Brain microvascular endothelial cell (primary cell): Measurements from ENCODE around the gene ADAMTS17.

Experiments
- DNase-seq: peaks from one replicate; pipeline ENCODE4 v3.0.0-alpha.2; 2020
- H3K27ac ChIP-seq: fragments of 250-450 bp; sonication (Bioruptor Pico); 2 replicates; pipeline ENCODE4 v1.5.1; 2020; ENCODE audit warnings: mild to moderate bottlenecking, moderate library complexity
- H3K27me3 ChIP-seq: fragments of 250-450 bp; sonication (Bioruptor Pico); replicated peaks from 2 replicates; pipeline ENCODE4 v1.5.1; 2020; ENCODE audit warnings: mild to moderate bottlenecking
- H3K36me3 ChIP-seq: fragments of 250-450 bp; sonication (Bioruptor Pico); replicated peaks from 2 replicates; pipeline ENCODE4 v1.5.1; 2020; ENCODE audit warnings: mild to moderate bottlenecking
- H3K4me3 ChIP-seq: 2 replicates; pipeline ENCODE4 v1.5.1; 2011; ENCODE audit warnings: low read depth, mild to moderate bottlenecking, control low read depth, low read length, moderate library complexity
- in situ Hi-C: cut with HindIII; loops from 2 replicates; pipeline ENCODE4 v1.10.0; 2017; ENCODE audit warnings: low sequenced_read_pairs, low pct_ligation_motif_present
- TF ChIP-seq, protein P1 (sequence below): IDR thresholded peaks from 2 replicates; pipeline ENCODE4 v1.5.1; 2011; ENCODE audit warnings: low read depth, mild to moderate bottlenecking, moderate library complexity, low read length, control low read depth, inconsistent platforms; ENCODE audit errors: missing control alignments

ADAMTS17 gene

DNA sequence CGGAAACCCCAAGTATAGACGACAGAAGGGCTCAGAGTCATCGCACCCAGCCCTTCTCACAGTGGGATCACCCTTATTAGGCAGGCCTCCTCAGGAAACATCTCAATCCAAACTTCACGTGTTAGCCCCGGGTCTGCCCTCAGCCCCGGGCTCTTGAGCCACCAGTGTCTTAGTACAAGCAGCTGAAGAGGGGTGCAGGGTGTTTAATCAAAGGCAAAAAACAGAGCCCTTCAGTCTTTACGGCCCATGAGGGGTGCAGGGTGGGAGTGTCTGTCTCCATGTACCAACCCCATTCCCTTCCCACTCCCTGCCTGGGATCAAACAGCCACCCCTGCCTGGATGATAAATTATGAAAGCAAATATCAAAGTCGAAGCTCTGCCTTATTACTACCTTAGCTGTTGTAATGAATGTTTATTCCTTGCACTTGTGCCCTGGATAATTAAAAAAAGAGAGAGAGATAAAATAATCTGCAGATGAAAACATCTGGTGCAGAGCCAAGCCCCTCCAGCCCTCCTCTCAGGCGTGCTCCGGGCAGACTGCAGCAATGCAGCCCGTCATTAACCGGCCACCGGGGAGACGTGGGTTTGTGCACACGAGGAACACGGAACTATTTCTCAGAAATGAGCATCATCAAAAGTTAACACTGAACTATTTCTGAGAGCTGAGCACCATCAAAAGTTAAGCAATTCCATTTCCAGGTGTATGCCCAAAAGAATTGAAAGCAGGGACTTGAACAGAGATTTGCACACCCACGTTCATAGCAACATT is 64.5 kb downstream of the ADAMTS17 start:
- no peaks in the 10 kb centered on the region for H3K36me3 ChIP-seq
- H3K27me3 ChIP-seq, result no peaks in the 10 kb centered on the region
- in situ Hi-C loops, result no loop called here
- H3K4me3 ChIP-seq, result no peak overlapping the region
- no peak overlapping the region for H3K27ac ChIP-seq
- DNase-seq, result no peak
- TF ChIP-seq, protein P1, sequence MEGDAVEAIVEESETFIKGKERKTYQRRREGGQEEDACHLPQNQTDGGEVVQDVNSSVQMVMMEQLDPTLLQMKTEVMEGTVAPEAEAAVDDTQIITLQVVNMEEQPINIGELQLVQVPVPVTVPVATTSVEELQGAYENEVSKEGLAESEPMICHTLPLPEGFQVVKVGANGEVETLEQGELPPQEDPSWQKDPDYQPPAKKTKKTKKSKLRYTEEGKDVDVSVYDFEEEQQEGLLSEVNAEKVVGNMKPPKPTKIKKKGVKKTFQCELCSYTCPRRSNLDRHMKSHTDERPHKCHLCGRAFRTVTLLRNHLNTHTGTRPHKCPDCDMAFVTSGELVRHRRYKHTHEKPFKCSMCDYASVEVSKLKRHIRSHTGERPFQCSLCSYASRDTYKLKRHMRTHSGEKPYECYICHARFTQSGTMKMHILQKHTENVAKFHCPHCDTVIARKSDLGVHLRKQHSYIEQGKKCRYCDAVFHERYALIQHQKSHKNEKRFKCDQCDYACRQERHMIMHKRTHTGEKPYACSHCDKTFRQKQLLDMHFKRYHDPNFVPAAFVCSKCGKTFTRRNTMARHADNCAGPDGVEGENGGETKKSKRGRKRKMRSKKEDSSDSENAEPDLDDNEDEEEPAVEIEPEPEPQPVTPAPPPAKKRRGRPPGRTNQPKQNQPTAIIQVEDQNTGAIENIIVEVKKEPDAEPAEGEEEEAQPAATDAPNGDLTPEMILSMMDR, result no peak

DNA sequence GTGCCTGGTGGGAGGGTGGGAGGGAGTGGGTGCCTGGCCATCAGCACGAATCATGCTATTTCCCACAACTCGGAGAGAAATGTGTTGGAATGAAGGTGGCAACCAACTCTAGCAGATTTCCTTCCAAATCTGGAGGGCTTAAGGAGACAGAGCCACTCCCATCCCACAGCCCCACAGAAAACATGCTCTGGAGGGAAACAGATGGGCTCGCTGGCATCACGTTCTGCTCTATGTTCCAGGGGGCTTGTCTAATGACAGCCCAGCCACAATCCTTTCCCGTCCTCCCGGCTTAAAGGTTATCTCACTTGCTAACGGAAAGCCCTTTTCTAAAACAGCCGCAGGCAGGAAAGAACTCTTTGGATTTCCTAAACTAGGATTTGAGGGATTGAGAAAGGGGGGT is 65.3 kb downstream of the ADAMTS17 start:
- no peak overlapping the region for H3K27ac ChIP-seq
- TF ChIP-seq, protein P1, result no peak
- no peak overlapping the region for H3K4me3 ChIP-seq
- in situ Hi-C loops, result no loop called here
- H3K36me3 ChIP-seq, result no peaks in the 10 kb centered on the region
- no peaks in the 10 kb centered on the region for H3K27me3 ChIP-seq
- DNase-seq, result no peak

DNA sequence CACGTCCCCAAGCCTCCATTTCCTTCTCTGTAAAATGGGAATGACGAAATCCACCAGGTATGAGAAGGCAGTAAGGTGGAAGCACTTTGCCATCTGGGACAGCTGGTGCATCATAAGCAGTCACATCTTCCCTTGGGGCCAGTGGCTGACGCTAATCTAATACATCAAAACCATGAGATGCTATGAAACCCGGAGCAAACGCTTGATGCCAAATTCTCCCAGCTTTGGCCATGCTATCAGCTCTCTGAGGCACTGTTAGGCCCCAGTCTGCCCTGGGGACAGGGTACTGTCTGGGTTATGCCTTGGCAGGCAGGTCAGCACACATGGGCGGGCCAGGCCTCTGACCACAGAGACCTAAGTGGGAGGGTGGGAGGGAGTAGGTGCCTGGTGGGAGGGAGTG is 66.1 kb downstream of the ADAMTS17 start:
- no peaks in the 10 kb centered on the region for H3K36me3 ChIP-seq
- in situ Hi-C loops, result no loop called here
- DNase-seq, result no peak
- TF ChIP-seq, protein P1, result no peak
- H3K27me3 ChIP-seq, result no peaks in the 10 kb centered on the region
- H3K27ac ChIP-seq, result no peak overlapping the region
- H3K4me3 ChIP-seq, result no peak overlapping the region

DNA sequence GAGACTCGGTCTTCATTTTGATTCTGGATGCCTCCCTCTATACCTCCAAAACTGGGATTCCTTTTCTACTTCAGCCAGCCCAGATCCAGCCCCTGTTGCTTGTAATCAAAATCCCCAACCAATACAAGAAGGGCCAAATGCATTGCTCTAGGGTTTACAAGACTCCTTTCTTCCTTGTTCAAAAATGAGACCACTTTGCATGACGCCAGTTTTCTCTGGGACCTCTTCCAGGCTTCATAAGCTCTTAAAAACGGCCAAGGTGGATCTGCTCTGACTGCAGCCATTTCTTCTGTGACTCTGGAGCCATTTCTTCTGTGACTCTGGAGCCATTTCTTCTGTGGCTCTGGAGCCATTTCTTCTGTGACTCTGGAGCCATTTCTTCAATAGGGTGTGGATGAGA is 71.9 kb downstream of the ADAMTS17 start:
- in situ Hi-C loops, result no loop called here
- TF ChIP-seq, protein P1, result no peak
- no peaks in the 10 kb centered on the region for H3K36me3 ChIP-seq
- no peak for DNase-seq
- no peak overlapping the region for H3K27ac ChIP-seq
- no peaks in the 10 kb centered on the region for H3K27me3 ChIP-seq
- no peak overlapping the region for H3K4me3 ChIP-seq

DNA sequence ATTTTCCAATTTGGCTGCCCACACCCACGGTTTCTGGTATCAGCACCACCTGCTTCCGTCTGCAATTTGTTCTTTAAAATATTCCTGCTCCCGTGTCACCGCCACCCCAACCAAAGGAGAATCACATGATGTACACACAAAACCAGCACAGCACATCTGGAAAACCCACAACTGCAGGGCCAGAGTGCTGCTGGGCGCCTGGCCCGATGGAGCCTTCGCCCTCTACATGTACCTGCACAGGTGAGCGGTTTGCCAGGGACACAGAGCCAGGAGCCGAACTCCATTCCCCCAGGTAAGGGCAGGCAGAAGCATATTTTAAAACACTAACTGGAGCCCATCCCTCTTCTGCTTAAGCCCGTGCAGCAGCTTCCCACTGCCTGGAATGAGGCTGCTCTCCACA is 75.6 kb downstream of the ADAMTS17 start:
- TF ChIP-seq, protein P1, result no peak
- H3K4me3 ChIP-seq, result no peak overlapping the region
- no peak for DNase-seq
- in situ Hi-C loops, result no loop called here
- H3K36me3 ChIP-seq, result no peaks in the 10 kb centered on the region
- no peak overlapping the region for H3K27ac ChIP-seq
- no peaks in the 10 kb centered on the region for H3K27me3 ChIP-seq

DNA sequence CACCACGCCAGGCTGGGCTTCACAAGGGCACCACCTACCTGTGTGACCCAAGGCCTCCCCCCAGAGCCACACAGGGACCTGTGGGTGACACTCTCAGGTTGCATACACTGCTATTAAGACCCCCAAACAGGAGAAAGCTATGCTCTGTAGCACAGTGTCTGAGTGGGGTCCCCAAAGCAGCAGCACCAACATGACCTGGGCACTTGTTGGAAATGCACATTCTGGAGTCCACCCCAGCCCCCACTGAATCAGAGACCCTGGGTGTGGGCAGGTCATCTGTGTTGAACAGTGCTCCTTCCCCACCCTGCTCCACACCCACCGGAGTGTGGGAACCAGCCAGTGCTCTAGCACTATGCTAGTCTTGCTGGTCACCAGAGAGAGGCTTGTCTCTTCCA is 76.1 kb downstream of the ADAMTS17 start:
- in situ Hi-C loops, result no loop called here

More for the DNA sequence above, 76.1 kb downstream of the ADAMTS17 start:
- TF ChIP-seq, protein P1, result no peak
- no peaks in the 10 kb centered on the region for H3K36me3 ChIP-seq
- DNase-seq, result no peak
- no peaks in the 10 kb centered on the region for H3K27me3 ChIP-seq
- no peak overlapping the region for H3K4me3 ChIP-seq
- no peak overlapping the region for H3K27ac ChIP-seq
